ENCODE data around the gene SLC15A4. TPM values are rescaled to one million over a fixed set of nuclear protein-coding genes. Genes with fewer than 3 reads are reported as not detected.

Gene SLC15A4
- total and polyA plus RNA-seq, 2 donors (not counting 3 experiments of a cell fraction or from before 2014, with no cell fraction given), result 19.6 to 24.5 TPM

DNA sequence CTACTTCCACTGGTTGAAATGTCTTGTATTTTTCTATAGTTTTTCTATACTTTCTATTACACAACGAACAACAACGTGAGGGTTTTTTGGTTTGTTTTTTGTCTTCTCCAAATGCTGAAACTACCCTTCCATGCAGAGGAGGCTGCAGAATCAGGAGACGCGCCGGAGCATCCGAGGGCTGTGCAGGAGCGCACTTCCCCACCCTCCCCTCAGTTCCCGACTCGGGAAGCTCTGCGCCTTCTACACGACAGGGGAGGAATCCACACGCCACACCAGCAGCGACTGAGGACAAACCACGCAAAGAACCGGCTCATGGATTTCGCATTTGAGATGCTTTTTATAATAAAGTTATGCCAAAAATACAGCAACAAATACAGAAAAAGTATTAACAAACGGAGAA, 30.9 kb downstream of the SLC15A4 start:
- Histone ChIP-seq H3K79me2 (ENCODE audit: control insufficient read depth, insufficient read depth, low read length) (no peaks in the 10 kb centered on the region), H3K27me3 (ENCODE audit: control insufficient read depth in 2 of 2, insufficient read depth in 2 of 2, low read length in 2 of 2) (no peaks in the 10 kb centered on the region), H4K20me1 (replicated peaks; ENCODE audit: control insufficient read depth, extremely low read depth, insufficient read depth, low read length) (no peaks in the 10 kb centered on the region), H3K4me3 (replicated peaks in 1 of 3; ENCODE audit: insufficient read depth in 1 of 3, low read depth in 1 of 3, low read length in 3 of 3) (no peak overlapping the region), H3K9me3 (replicated peaks; ENCODE audit: control insufficient read depth, insufficient read depth, low read length) (no peaks in the 10 kb centered on the region), H3K4me2 (ENCODE audit: insufficient read depth, low read length) (no peak overlapping the region), H3K27ac (ENCODE audit: insufficient read depth, low read depth, low read length) (no peak overlapping the region), H3K9me1 (replicated peaks; ENCODE audit: control insufficient read depth, extremely low read depth, insufficient read depth, low read length) (no peaks in the 10 kb centered on the region), H3K4me1 (ENCODE audit: control insufficient read depth, extremely low read depth, insufficient read depth, low read length) (peaks cover 41% of the 10 kb centered on the region), H3K36me3 (ENCODE audit: control insufficient read depth in 2 of 2, extremely low read depth in 1 of 2, insufficient read depth in 2 of 2, low read length in 2 of 2) (peaks cover 2 to 12% of the 10 kb centered on the region in 2 experiments), H3K9ac (replicated peaks; ENCODE audit: extremely low read depth, insufficient read depth, low read length) (no peak overlapping the region), H2AFZ (ENCODE audit: low read depth, low read length) (no peak overlapping the region)
- dilution Hi-C loops (cut with MboI; ENCODE audit: extremely low pct_ligation_motif_present, low sequenced_read_pairs), result no loop called here
- no TSS peak for BruUV-seq (replicated peaks)
- TF ChIP-seq POLR2A (IDR thresholded peaks at IDR 0.05; ENCODE audit: low read depth, low read length) (no peak), JUN (IDR thresholded peaks at IDR 0.05; ENCODE audit: borderline replicate concordance, insufficient read depth, insufficient read length, low read depth) (no peak), GATA2 (IDR thresholded peaks at IDR 0.05; ENCODE audit: insufficient read depth, insufficient read length, low read depth, low read length) (no peak), MYC (IDR thresholded peaks at IDR 0.05; ENCODE audit: low read depth, low read length) (no peak), FOS (IDR thresholded peaks at IDR 0.05; ENCODE audit: borderline replicate concordance, insufficient read depth, low read length) (no peak)
- no peak for FAIRE-seq
- intact Hi-C loops (cut with micrococcal nuclease), result no loop called here
- ChIA-PET CTCF (interaction anchor here (1.1 to 1.7 kb wide), 2 partner anchors 9 to 11 kb away, joined by 3 to 4 read pairs; no protein-coding TSS in a partner anchor), POLR2A (no interaction called here)
- no peak for DNase-seq (ENCODE audit: low read depth, low spot score)

- no peak for TF ChIP-seq POLR2A (IDR thresholded peaks at IDR 0.05; ENCODE audit: low read depth, low read length)
- TF ChIP-seq MYC (IDR thresholded peaks at IDR 0.05; ENCODE audit: low read depth, low read length), result no peak
- no peak for TF ChIP-seq GATA2 (IDR thresholded peaks at IDR 0.05; ENCODE audit: insufficient read depth, insufficient read length, low read depth, low read length)
- no peak for TF ChIP-seq JUN (IDR thresholded peaks at IDR 0.05; ENCODE audit: borderline replicate concordance, insufficient read depth, insufficient read length, low read depth)
- no peak for TF ChIP-seq MAX (IDR thresholded peaks at IDR 0.05; ENCODE audit: insufficient read depth, insufficient read length)
- no peak for TF ChIP-seq EZH2 (IDR thresholded peaks at IDR 0.05; ENCODE audit: borderline replicate concordance, low read depth, low read length, severe bottlenecking)
- no peak for TF ChIP-seq POLR2AphosphoS5 (IDR thresholded peaks at IDR 0.05; ENCODE audit: insufficient read depth, low read depth, low read length)
- no peaks in the 10 kb centered on the region for H3K27me3 ChIP-seq (ENCODE audit: control insufficient read depth in 2 of 2, insufficient read depth in 2 of 2, low read length in 2 of 2)
- H3K9me1 ChIP-seq (replicated peaks; ENCODE audit: control insufficient read depth, extremely low read depth, insufficient read depth, low read length), result no peaks in the 10 kb centered on the region
- ChIA-PET CTCF (interaction anchor here (1.7 kb wide), 1 partner anchor 10 kb away, joined by 4 read pairs; no protein-coding TSS in a partner anchor), POLR2A (no interaction called here)
- no peak overlapping the region for H3K27ac ChIP-seq (ENCODE audit: insufficient read depth, low read depth, low read length)
- FAIRE-seq (no peak), DNase-seq (ENCODE audit: low read depth, low spot score) (no peak)
- no peaks in the 10 kb centered on the region for H3K79me2 ChIP-seq (ENCODE audit: control insufficient read depth, insufficient read depth, low read length)
- peaks cover 36% of the 10 kb centered on the region for H3K4me1 ChIP-seq (ENCODE audit: control insufficient read depth, extremely low read depth, insufficient read depth, low read length)
- H2AFZ ChIP-seq (ENCODE audit: low read depth, low read length), result no peak overlapping the region
- intact Hi-C loops (cut with micrococcal nuclease), result no loop called here
- H3K4me3 ChIP-seq (replicated peaks in 1 of 3; ENCODE audit: insufficient read depth in 1 of 3, low read depth in 1 of 3, low read length in 3 of 3), result no peak overlapping the region
- no peak overlapping the region for H3K4me2 ChIP-seq (ENCODE audit: insufficient read depth, low read length)
- H4K20me1 ChIP-seq (replicated peaks; ENCODE audit: control insufficient read depth, extremely low read depth, insufficient read depth, low read length), result no peaks in the 10 kb centered on the region
- no TSS peak for BruUV-seq (replicated peaks)
- peaks cover 2 to 8% of the 10 kb centered on the region in 2 experiments for H3K36me3 ChIP-seq (ENCODE audit: control insufficient read depth in 2 of 2, extremely low read depth in 1 of 2, insufficient read depth in 2 of 2, low read length in 2 of 2)
- dilution Hi-C loops (cut with MboI; ENCODE audit: extremely low pct_ligation_motif_present, low sequenced_read_pairs), result no loop called here
- no peak overlapping the region for H3K9ac ChIP-seq (replicated peaks; ENCODE audit: extremely low read depth, insufficient read depth, low read length)
- H3K9me3 ChIP-seq (replicated peaks; ENCODE audit: control insufficient read depth, insufficient read depth, low read length), result no peaks in the 10 kb centered on the region
Measured at GRCh38 chr12:128792398-128792797, 31.4 kb downstream of the SLC15A4 start.

Measured in endothelial cell of umbilical vein (primary cell).